ENCODE measurements around the gene TUBD1. TPM values are rescaled to one million over a fixed set of nuclear protein-coding genes. Genes with fewer than 3 reads are reported as not detected.

Gene TUBD1
- total RNA-seq, 2 donors from 2014 or later = 17.5 to 24.1 TPM

GRCh38 chr17:59810894-59811153 lies 81.9 kb downstream of the TUBD1 start:
- no peak for DNase-seq
- Histone ChIP-seq H3K9ac (ENCODE audit: extremely low read depth, low read length, poor library complexity, severe bottlenecking) (no peak overlapping the region), H3K36me3 (ENCODE audit: control insufficient read depth, insufficient read depth, low read length) (peaks cover 28% of the 10 kb centered on the region), H3K27ac (ENCODE audit: low read depth, low read length) (no peak overlapping the region), H3K4me3 (ENCODE audit: low read length) (no peak overlapping the region), H3K9me3 (ENCODE audit: control insufficient read depth, low read length) (no peaks in the 10 kb centered on the region), H3K27me3 (ENCODE audit: control insufficient read depth, insufficient read depth, low read length, poor library complexity, severe bottlenecking) (no peaks in the 10 kb centered on the region), H3K4me1 (ENCODE audit: control insufficient read depth, insufficient read depth, low read length) (no peaks in the 10 kb centered on the region)
- WGBS, 2 experiments (ENCODE audit: insufficient coverage in 1 of 2, insufficient read length in 1 of 2) = no CpG with 5 or more reads among the region's 1 CpG
- Mint-ChIP-seq H3K27ac (no peak overlapping the region), H3K27me3 (ENCODE audit: insufficient read depth) (no peaks in the 10 kb centered on the region), H3K4me1 (no peaks in the 10 kb centered on the region), H3K4me3 (no peak overlapping the region), H3K9me3 (no peaks in the 10 kb centered on the region), H3K36me3 (ENCODE audit: low read depth) (peaks cover 26% of the 10 kb centered on the region)
- no peak for TF ChIP-seq CTCF (conservative IDR thresholded peaks at IDR 0.05)

Small RNA genes within 50 kb of the gene (microRNA-seq; reads per million reads assigned to microRNA genes)
- 4,128 reads per million, percentile 98 among the genes with 10 or more reads in this experiment for gene MIR21 (ENCODE audit: borderline microRNAs expressed)

Other genes starting within 250 kb of the TUBD1 start
- 10 to 100 TPM; 21.6 to 23.6 TPM for gene PTRH2, start 185.5 kb downstream of the TUBD1 start, total RNA-seq
- 10 to 100 TPM; 67.9 to 69.9 TPM for gene VMP1, start 185.3 kb downstream of the TUBD1 start, total RNA-seq
- gene RPS6KB1, start 178 bp upstream of the TUBD1 start, total RNA-seq = 10 to 100 TPM; 22.3 to 31.5 TPM
- gene RNFT1, start 71.8 kb upstream of the TUBD1 start, total RNA-seq = 10 to 100 TPM in 1 of 2 donors, 1 to 10 TPM in 1; 8.6 to 14.7 TPM
- 10 to 100 TPM; 25.5 to 27.6 TPM for gene HEATR6, start 186.0 kb upstream of the TUBD1 start, total RNA-seq

Measured in endodermal cell (in vitro differentiated cells).